ENCODE measurements around the gene SELENOS.

SELENOS gene

GRCh38 chr15:101307897-101308603, 30.8 kb upstream of the SELENOS start:
- Histone ChIP-seq H3K9me3 (no peaks in the 10 kb centered on the region), H3K36me3 (no peaks in the 10 kb centered on the region), H3K4me3 (ENCODE audit: low read depth, low read length) (no peak overlapping the region), H3K27me3 (no peaks in the 10 kb centered on the region), H3K4me1 (no peaks in the 10 kb centered on the region)
- TF ChIP-seq CTCF (IDR thresholded peaks at IDR 0.05; ENCODE audit: low read depth, low read length): no peak
- no peak for DNase-seq

GRCh38 chr15:101307048-101307896, 30.0 kb upstream of the SELENOS start:
- no peak for TF ChIP-seq CTCF (IDR thresholded peaks at IDR 0.05; ENCODE audit: low read depth, low read length)
- Histone ChIP-seq H3K4me3 (ENCODE audit: low read depth, low read length) (no peak overlapping the region), H3K9me3 (no peaks in the 10 kb centered on the region), H3K27me3 (no peaks in the 10 kb centered on the region), H3K36me3 (no peaks in the 10 kb centered on the region), H3K4me1 (no peaks in the 10 kb centered on the region)
- no peak for DNase-seq

GRCh38 chr15:101306341-101307047, 29.2 kb upstream of the SELENOS start:
- no peaks in the 10 kb centered on the region for H3K4me1 ChIP-seq
- H3K4me3 ChIP-seq (ENCODE audit: low read depth, low read length): no peak overlapping the region
- H3K27me3 ChIP-seq: no peaks in the 10 kb centered on the region
- TF ChIP-seq CTCF (IDR thresholded peaks at IDR 0.05; ENCODE audit: low read depth, low read length): no peak
- H3K36me3 ChIP-seq: no peaks in the 10 kb centered on the region
- no peaks in the 10 kb centered on the region for H3K9me3 ChIP-seq
- DNase-seq: no peak

- no peak overlapping the region for H3K4me3 ChIP-seq (ENCODE audit: low read depth, low read length)
- no peaks in the 10 kb centered on the region for H3K9me3 ChIP-seq
- no peak for DNase-seq
- TF ChIP-seq CTCF (IDR thresholded peaks at IDR 0.05; ENCODE audit: low read depth, low read length): no peak
- no peaks in the 10 kb centered on the region for H3K4me1 ChIP-seq
- H3K27me3 ChIP-seq: no peaks in the 10 kb centered on the region
- H3K36me3 ChIP-seq: no peaks in the 10 kb centered on the region
These were observed 28.6 kb upstream of the SELENOS start for GRCh38 chr15:101305820-101306255.

- Histone ChIP-seq H3K9me3 (no peaks in the 10 kb centered on the region), H3K4me1 (no peaks in the 10 kb centered on the region), H3K4me3 (ENCODE audit: low read depth, low read length) (no peak overlapping the region), H3K27me3 (no peaks in the 10 kb centered on the region), H3K36me3 (no peaks in the 10 kb centered on the region)
- TF ChIP-seq CTCF (IDR thresholded peaks at IDR 0.05; ENCODE audit: low read depth, low read length): no peak
- no peak for DNase-seq
These were observed 26.1 kb upstream of the SELENOS start for GRCh38 chr15:101303408-101303807.
